Measurements from ENCODE around the gene TKTL1.
A peak's percentile ranks its signal among the peaks of the same experiment; 100 is the strongest.

DNA sequence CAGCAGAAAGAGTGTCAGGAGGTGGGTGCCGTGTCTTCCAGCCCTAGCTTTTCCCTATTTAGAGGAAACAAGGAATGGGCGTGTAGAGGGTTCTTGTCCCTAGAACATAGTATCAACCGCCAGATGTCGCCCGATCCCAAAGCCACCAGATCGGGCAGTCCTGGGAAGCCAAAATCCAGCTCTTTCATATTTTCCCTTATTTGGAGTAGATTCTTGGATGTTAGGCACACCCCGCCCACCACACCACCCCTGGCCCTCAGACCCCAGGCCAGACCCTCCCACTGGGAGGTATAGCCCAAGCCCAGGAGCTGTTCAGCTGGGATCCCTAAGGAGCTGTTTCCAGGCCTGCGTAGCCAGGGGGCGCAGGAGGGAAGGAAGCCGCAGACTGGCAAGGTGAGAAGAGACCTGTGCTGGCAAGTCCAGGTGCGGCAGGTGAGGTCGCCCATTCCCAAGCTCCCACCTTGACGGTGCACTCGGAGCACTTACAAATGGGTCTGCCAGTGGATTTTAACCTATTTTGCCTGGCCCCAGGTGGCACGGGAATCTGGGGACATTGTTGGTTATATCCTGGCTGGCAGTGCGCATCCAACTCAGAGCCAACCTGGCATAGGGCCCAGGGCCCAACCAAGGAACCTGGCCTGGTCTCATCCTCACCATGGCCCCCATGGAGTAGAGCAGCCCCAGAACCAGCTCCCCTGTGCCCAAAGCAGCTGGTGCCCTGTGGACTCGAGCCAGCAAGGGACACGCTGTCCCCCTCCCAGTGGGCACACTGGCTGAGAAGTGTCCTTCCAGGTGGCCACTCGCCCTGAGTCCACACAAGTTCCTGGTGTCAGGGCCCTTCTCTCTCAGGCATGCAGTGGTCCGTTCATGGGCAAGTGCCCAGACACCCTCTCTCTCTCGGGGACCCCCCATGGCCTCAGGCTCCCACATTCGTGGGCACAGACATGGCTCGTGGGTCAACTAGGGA, 78.0 kb downstream of the TKTL1 start:
- TF ChIP-seq, protein P1, sequence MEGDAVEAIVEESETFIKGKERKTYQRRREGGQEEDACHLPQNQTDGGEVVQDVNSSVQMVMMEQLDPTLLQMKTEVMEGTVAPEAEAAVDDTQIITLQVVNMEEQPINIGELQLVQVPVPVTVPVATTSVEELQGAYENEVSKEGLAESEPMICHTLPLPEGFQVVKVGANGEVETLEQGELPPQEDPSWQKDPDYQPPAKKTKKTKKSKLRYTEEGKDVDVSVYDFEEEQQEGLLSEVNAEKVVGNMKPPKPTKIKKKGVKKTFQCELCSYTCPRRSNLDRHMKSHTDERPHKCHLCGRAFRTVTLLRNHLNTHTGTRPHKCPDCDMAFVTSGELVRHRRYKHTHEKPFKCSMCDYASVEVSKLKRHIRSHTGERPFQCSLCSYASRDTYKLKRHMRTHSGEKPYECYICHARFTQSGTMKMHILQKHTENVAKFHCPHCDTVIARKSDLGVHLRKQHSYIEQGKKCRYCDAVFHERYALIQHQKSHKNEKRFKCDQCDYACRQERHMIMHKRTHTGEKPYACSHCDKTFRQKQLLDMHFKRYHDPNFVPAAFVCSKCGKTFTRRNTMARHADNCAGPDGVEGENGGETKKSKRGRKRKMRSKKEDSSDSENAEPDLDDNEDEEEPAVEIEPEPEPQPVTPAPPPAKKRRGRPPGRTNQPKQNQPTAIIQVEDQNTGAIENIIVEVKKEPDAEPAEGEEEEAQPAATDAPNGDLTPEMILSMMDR (conservative IDR thresholded peaks at IDR 0.05) = peak; percentile 87
- no peak for TF ChIP-seq ZFX (IDR thresholded peaks at IDR 0.05)
